SK-N-SH (cell line): ENCODE results near the gene EEF1A2. TPM values are rescaled to one million over a fixed set of nuclear protein-coding genes. Genes with fewer than 3 reads are reported as not detected.

Source experiments
- CTCF ChIA-PET: fragments of 300-600, 350-600 bp; formaldehyde crosslinking; extraction: SDS; loops from one replicate; lab custom pipeline; 2021; lab: Yijun Ruan, JAX
- POLR2A ChIA-PET: fragments of 350-600 bp; sonication (Branson Sonifier 250); formaldehyde crosslinking; extraction: SDS; loops from one replicate; lab custom pipeline; 2020; ENCODE audit warnings: antibody characterized with exemption, inconsistent platforms; lab: Yijun Ruan, JAX
- DNase-seq: peaks from one replicate; pipeline ENCODE4 v3.0.0; 2012
- H2AFZ ChIP-seq: fragments of 200-600 bp; sonication (generic); 2 replicates; pipeline ENCODE4 v1.8.1; 2016; ENCODE audit warnings: antibody characterized with exemption, mild to moderate bottlenecking, low read depth
- H3F3A ChIP-seq: fragments of 200-600 bp; sonication (generic); replicated peaks from 2 replicates; pipeline ENCODE3; 2016; ENCODE audit warnings: antibody characterized with exemption, mild to moderate bottlenecking; ENCODE audit not compliant: insufficient read depth
- H3K27ac ChIP-seq, 2 experiments: fragments of 200-500 bp in 1 of 2; fragments of 200-600 bp in 1 of 2; sonication (Bioruptor generic) in 1 of 2; sonication (generic), shearing (Covaris generic) in 1 of 2; 2 replicates each; pipeline versions ENCODE4 v1.5.1 to v1.6.1; 2014 to 2016; ENCODE audit warnings: low read depth in 2 of 2, inconsistent platforms in 1 of 2, low read length in 1 of 2, mild to moderate bottlenecking in 1 of 2, mixed read lengths in 1 of 2
- H3K27me3 ChIP-seq: fragments of 200-600 bp; sonication (generic), shearing (Covaris generic); 2 replicates; pipeline ENCODE4 v1.6.1; 2016; ENCODE audit warnings: mixed run types; ENCODE audit not compliant: insufficient read depth
- H3K36me3 ChIP-seq, 2 experiments: fragments of 200-500 bp in 1 of 2; fragments of 200-600 bp in 1 of 2; sonication (Bioruptor generic) in 1 of 2; sonication (generic) in 1 of 2; replicated peaks in 1 of 2; 2 replicates each; pipeline versions ENCODE3 to v1.5.1; 2014 to 2016; ENCODE audit warnings: low read length in 1 of 2, mild to moderate bottlenecking in 1 of 2; ENCODE audit not compliant: insufficient read depth in 2 of 2, control insufficient read depth in 1 of 2
- H3K4me1 ChIP-seq, 2 experiments: fragments of 200-500 bp in 1 of 2; fragments of 200-600 bp in 1 of 2; sonication (Bioruptor generic) in 1 of 2; sonication (generic), shearing (Covaris generic) in 1 of 2; 2 replicates each; pipeline versions ENCODE4 v1.5.1 to v1.6.1; 2014 to 2016; ENCODE audit warnings: low read depth in 1 of 2, low read length in 1 of 2, mixed run types in 1 of 2; ENCODE audit not compliant: insufficient read depth in 2 of 2, control insufficient read depth in 1 of 2
- H3K4me2 ChIP-seq: fragments of 200-600 bp; sonication (generic), shearing (Covaris generic); 2 replicates; pipeline ENCODE4 v1.6.1; 2017; ENCODE audit warnings: mixed run types
- H3K4me3 ChIP-seq, 2 experiments: fragments of 200-500 bp in 1 of 2; fragments of 200-600 bp in 1 of 2; sonication (Bioruptor generic) in 1 of 2; sonication (generic), shearing (Covaris generic) in 1 of 2; 2 replicates each; pipeline versions ENCODE4 v1.5.1 to v1.8.1; 2014 to 2016; ENCODE audit warnings: low read depth in 2 of 2, inconsistent platforms in 1 of 2, low read length in 1 of 2, mild to moderate bottlenecking in 1 of 2, mixed read lengths in 1 of 2, moderate library complexity in 1 of 2
- H3K79me2 ChIP-seq: fragments of 200-600 bp; sonication (generic); 2 replicates; pipeline ENCODE4 v1.8.1; 2017; ENCODE audit warnings: mild to moderate bottlenecking; ENCODE audit not compliant: insufficient read depth
- H3K9ac ChIP-seq: fragments of 200-600 bp; sonication (generic); 2 replicates; pipeline ENCODE4 v1.6.1; 2017; ENCODE audit warnings: mixed run types
- H3K9me2 ChIP-seq: fragments of 200-600 bp; sonication (generic); 2 replicates; pipeline ENCODE4 v1.6.1; 2017; ENCODE audit warnings: mixed run types
- H3K9me3 ChIP-seq: fragments of 200-600 bp; sonication (generic); 2 replicates; pipeline ENCODE4 v1.6.1; 2017; ENCODE audit warnings: mixed run types, mild to moderate bottlenecking, moderate library complexity
- H4K20me1 ChIP-seq: fragments of 200-600 bp; sonication (generic); 2 replicates; pipeline ENCODE4 v1.6.1; 2017; ENCODE audit warnings: mild to moderate bottlenecking, mixed run types; ENCODE audit not compliant: insufficient read depth
- EP300 ChIP-seq, 2 experiments: IDR thresholded peaks; 2 replicates each; pipeline versions ENCODE4 v1.4.0 to v1.6.1; 2012; ENCODE audit warnings: borderline replicate concordance in 1 of 2, low read depth in 1 of 2, low read length in 1 of 2
- EZH2phosphoT487 ChIP-seq: fragments of 200-600 bp; sonication (generic); IDR thresholded peaks from 2 replicates; pipeline ENCODE4 v1.6.1; 2017; ENCODE audit warnings: low read depth, mixed run types, mild to moderate bottlenecking, antibody characterized with exemption, moderate library complexity, borderline replicate concordance
- FOSL2 ChIP-seq: IDR thresholded peaks from 2 replicates; pipeline ENCODE4 v1.4.0; 2012; ENCODE audit warnings: low read depth, mild to moderate bottlenecking, moderate library complexity, borderline replicate concordance
- FOXJ3 ChIP-seq: sonication (generic); formaldehyde crosslinking; IDR thresholded peaks from 2 replicates; pipeline ENCODE4 v1.5.1; 2020; ENCODE audit warnings: mild to moderate bottlenecking, missing genetic modification reagents
- FOXM1 ChIP-seq: IDR thresholded peaks from 2 replicates; pipeline ENCODE4 v1.4.0; 2012; ENCODE audit warnings: low read depth, mild to moderate bottlenecking
- GABPA ChIP-seq: IDR thresholded peaks from 2 replicates; pipeline ENCODE4 v1.4.0; 2012; ENCODE audit warnings: low read depth, mild to moderate bottlenecking
- GATA2 ChIP-seq: sonication (generic); formaldehyde crosslinking; IDR thresholded peaks from 2 replicates; pipeline ENCODE4 v1.5.0; 2020; ENCODE audit warnings: mild to moderate bottlenecking, missing genetic modification reagents
- IRF3 ChIP-seq: fragments of 150-350 bp; IDR thresholded peaks from 2 replicates; pipeline ENCODE4 v1.6.1; 2016; ENCODE audit warnings: mild to moderate bottlenecking, low read depth, low read length
- NFIC ChIP-seq: IDR thresholded peaks from 2 replicates; pipeline ENCODE4 v1.4.0; 2012; ENCODE audit warnings: borderline replicate concordance
- PBX3 ChIP-seq: IDR thresholded peaks from 2 replicates; pipeline ENCODE4; 2012
- POLR2AphosphoS5 ChIP-seq: IDR thresholded peaks from 2 replicates; pipeline ENCODE4 v1.6.1; 2012; ENCODE audit warnings: low read depth, low read length
- RAD21 ChIP-seq: IDR thresholded peaks from 2 replicates; pipeline ENCODE4 v1.6.1; 2012; ENCODE audit warnings: mild to moderate bottlenecking, low read length
- REST ChIP-seq: IDR thresholded peaks from 2 replicates; pipeline ENCODE4 v1.6.1; 2012; ENCODE audit warnings: mild to moderate bottlenecking, low read depth, low read length, moderate library complexity
- RFX5 ChIP-seq: IDR thresholded peaks from 2 replicates; pipeline ENCODE4 v1.6.1; 2012; ENCODE audit warnings: mild to moderate bottlenecking, improper control_type of control experiment, low read length
- SIN3A ChIP-seq: IDR thresholded peaks from 2 replicates; pipeline ENCODE4 v1.6.1; 2012; ENCODE audit warnings: low read depth, mild to moderate bottlenecking, low read length, moderate library complexity, borderline replicate concordance
- TAF1 ChIP-seq: IDR thresholded peaks from 2 replicates; pipeline ENCODE4 v1.6.1; 2012; ENCODE audit warnings: low read depth, mild to moderate bottlenecking, low read length, moderate library complexity, borderline replicate concordance
- TCF12 ChIP-seq: IDR thresholded peaks from 2 replicates; pipeline ENCODE4 v1.4.0; 2012
- TEAD4 ChIP-seq: IDR thresholded peaks from 2 replicates; pipeline ENCODE4 v1.4.0; 2012; ENCODE audit warnings: mild to moderate bottlenecking, borderline replicate concordance; ENCODE audit not compliant: insufficient read depth
- YY1 ChIP-seq: IDR thresholded peaks from 2 replicates; pipeline ENCODE4 v1.4.0; 2012; ENCODE audit warnings: low read depth, mild to moderate bottlenecking
- WGBS: methylation state at CpG from one replicate; pipeline ENCODE4 v1.1.6; 2017; ENCODE audit warnings: low lambda C conversion rate; 5-methylcytosine and 5-hydroxymethylcytosine counted together
- polyA plus RNA-seq, 3 experiments: library from polyadenylated mRNA; depleted of rRNA; stranded (reverse); fragments of >200 nt; gene quantifications; 2 replicates each; pipeline ENCODE4 v1.2.3, GENCODE V29; 2012

EEF1A2 gene
- polyA plus RNA-seq, 1 of the 3 experiments (the other 2 are of a cell fraction): 16.5 TPM

DNA sequence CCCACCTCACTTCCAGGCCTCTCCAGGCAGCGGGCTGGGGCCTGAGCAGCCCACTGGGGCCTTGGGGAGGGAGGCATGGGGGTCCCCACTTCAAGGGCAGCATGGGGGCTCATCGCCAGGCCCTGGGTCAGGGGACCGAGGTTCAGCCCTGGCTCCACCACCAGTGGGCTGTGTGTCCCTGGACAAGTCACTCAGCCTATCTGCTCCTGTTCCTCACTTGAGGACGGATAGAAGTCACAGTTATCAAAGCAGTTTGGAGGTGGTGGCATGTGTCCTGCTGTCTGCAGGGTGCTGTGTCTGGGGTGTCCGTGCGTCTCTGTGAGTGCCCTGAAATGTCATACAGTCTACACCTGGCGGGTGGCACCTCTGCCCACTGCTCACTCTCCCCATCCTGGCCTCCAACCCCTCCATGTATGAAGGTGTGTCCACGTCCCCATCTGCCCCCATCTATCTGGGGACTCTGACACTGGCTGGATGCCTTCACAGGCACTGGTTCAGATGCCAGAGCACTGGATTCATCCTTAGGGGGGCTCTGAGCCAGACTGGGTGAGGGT, 3.6 kb downstream of the EEF1A2 start (continued):
- TF ChIP-seq PBX3 (no peak), EP300 (IDR thresholded peaks at IDR 0.05; ENCODE audit: borderline replicate concordance in 1 of 2, low read depth in 1 of 2, low read length in 1 of 2) (no peak), NFIC (no peak)

DNA sequence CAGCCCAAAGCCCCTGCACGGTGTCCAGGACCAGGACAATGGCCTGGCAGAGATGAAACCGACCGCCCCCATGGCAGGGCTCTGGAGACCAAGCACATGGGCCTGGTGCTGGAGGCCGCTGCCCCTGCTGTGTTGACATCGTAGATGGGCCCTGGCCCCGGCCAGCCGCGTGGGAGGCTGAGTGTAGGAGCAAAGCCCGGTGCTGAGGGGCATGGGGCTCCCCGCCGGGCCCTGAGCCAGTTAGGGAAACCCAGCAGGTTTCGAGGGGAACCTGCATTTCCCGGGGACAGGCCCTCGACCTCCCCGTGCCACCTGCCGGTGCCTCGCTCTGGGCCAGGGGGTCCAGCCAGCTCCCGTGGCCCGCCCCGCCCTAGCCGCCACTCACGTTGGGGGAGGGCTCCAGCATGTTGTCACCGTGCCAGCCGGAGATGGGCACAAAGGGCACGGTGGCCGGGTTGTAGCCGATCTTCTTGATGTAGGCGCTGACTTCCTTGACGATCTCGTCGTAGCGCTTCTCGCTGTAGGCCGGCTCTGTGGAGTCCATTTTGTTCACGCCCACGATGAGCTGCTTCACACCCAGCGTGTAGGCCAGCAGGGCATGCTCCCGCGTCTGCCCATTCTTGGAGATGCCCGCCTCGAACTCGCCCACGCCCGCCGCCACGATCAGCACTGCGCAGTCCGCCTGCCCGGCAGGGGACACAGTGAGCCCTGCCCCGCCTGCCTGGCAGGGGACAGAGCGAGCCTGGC, 4.3 kb downstream of the EEF1A2 start:
- no peaks in the 10 kb centered on the region; the same call in 1 of the 2 replicates for H4K20me1 ChIP-seq
- H2AFZ ChIP-seq: no peak overlapping the region
- DNase-seq: no peak
- H3K36me3 ChIP-seq: peaks cover 0 to 6% of the 10 kb centered on the region in 2 experiments
- no peaks in the 10 kb centered on the region for H3K79me2 ChIP-seq
- ChIA-PET POLR2A (interaction anchor here (1.6 kb wide), 1 partner anchor 10 kb away, joined by 3 read pairs; no protein-coding TSS in a partner anchor), CTCF (interaction anchor here (1.0 kb wide), 1 partner anchor 26 kb away, joined by 3 read pairs; the partner anchor contains the start of gene PPDPF)
- peaks cover 0 to 27% of the 10 kb centered on the region in 2 experiments; a peak in 1 of 4 replicates for H3K4me1 ChIP-seq
- H3F3A ChIP-seq: no peaks in the 10 kb centered on the region
- H3K27me3 ChIP-seq: no peaks in the 10 kb centered on the region
- H3K9me3 ChIP-seq: no peaks in the 10 kb centered on the region
- no peak for TF ChIP-seq RFX5
- TF ChIP-seq TCF12: no peak
- no peak for TF ChIP-seq GATA2 (CRISPR knock-in tag)
- TF ChIP-seq FOSL2: no peak
- TF ChIP-seq FOXM1: no peak
- TF ChIP-seq GABPA: no peak
- no peak for TF ChIP-seq FOXJ3 (CRISPR knock-in tag)
- TF ChIP-seq TEAD4: no peak
- no peak for TF ChIP-seq RAD21
- TF ChIP-seq SIN3A: no peak
- no peak for TF ChIP-seq REST
- no peak for TF ChIP-seq TAF1
- no peak for TF ChIP-seq POLR2AphosphoS5
- no peak for TF ChIP-seq YY1
- no peak for TF ChIP-seq EZH2phosphoT487
- TF ChIP-seq IRF3: no peak
- 96% methylated on average over 34 of the region's 51 CpGs for WGBS
- H3K9me2 ChIP-seq: no peaks in the 10 kb centered on the region
- no peak overlapping the region for H3K9ac ChIP-seq
- H3K4me3 ChIP-seq: no peak overlapping the region
- no peak overlapping the region for H3K27ac ChIP-seq
- no peak overlapping the region for H3K4me2 ChIP-seq
